Activated T-cell treated with anti-CD3 and anti-CD28 coated beads, Interleukin-2, amount 50 U/mL, for 4 hours (primary cell): ENCODE measurements around the gene EFR3B. TPM values are rescaled to one million over a fixed set of nuclear protein-coding genes. Genes with fewer than 3 reads are reported as not detected.
"Not testable (repeated sequence)": the region's sequence is repeated elsewhere in the genome, so short reads cannot be mapped to it uniquely, and the experiment has no call there.

ENCODE experiments used
- ATAC-seq, 2 donors: fragments of 200-7000 bp; cut with Tn5 transposase; one replicate each; pipeline ENCODE4 v1.10.0; 2021
- DNase-seq: peaks from one replicate; pipeline ENCODE4 v3.0.0-alpha.2; 2020
- H3K27me3 Mint-ChIP-seq: one replicate; pipeline ENCODE4 v1.8.0; 2021; ENCODE audit warnings: low read depth, mixed read lengths
- H3K36me3 Mint-ChIP-seq: one replicate; pipeline ENCODE4 v1.8.0; 2022; ENCODE audit warnings: mixed read lengths; ENCODE audit not compliant: insufficient read depth
- H3K4me1 Mint-ChIP-seq: one replicate; pipeline ENCODE4 v1.8.0; 2021; ENCODE audit warnings: low read depth, mixed read lengths
- H3K4me3 Mint-ChIP-seq: one replicate; pipeline ENCODE4 v1.8.0; 2021; ENCODE audit warnings: mild to moderate bottlenecking, moderate library complexity, mixed read lengths
- H3K9me3 Mint-ChIP-seq: one replicate; pipeline ENCODE4 v1.8.0; 2021; ENCODE audit warnings: mixed read lengths
- total RNA-seq, 3 donors: library from RNA; stranded (reverse); gene quantifications; one replicate each; pipeline ENCODE4 v1.2.1, GENCODE V29; 2021

Gene EFR3B
- total RNA-seq: under 1 TPM; 0.37 to 0.56 (median 0.54) TPM

GRCh38 chr2:25041928-25042320, at the start of gene EFR3B:
Gene EFR3B, plus strand, starts transcription at chr2:25042076. Its CDS starts 237 bp downstream, at chr2:25042313.
- peak; percentile 85 for DNase-seq
- Mint-ChIP-seq H3K27me3 (peaks cover 37% of the 10 kb centered on the region), H3K36me3 (no peaks in the 10 kb centered on the region), H3K9me3 (no peaks in the 10 kb centered on the region), H3K4me1 (peaks cover 24% of the 10 kb centered on the region), H3K4me3 (peak within 1 kb of the TSS; percentile 81)
- ATAC-seq: peak; percentile 93 to 94

DNA sequence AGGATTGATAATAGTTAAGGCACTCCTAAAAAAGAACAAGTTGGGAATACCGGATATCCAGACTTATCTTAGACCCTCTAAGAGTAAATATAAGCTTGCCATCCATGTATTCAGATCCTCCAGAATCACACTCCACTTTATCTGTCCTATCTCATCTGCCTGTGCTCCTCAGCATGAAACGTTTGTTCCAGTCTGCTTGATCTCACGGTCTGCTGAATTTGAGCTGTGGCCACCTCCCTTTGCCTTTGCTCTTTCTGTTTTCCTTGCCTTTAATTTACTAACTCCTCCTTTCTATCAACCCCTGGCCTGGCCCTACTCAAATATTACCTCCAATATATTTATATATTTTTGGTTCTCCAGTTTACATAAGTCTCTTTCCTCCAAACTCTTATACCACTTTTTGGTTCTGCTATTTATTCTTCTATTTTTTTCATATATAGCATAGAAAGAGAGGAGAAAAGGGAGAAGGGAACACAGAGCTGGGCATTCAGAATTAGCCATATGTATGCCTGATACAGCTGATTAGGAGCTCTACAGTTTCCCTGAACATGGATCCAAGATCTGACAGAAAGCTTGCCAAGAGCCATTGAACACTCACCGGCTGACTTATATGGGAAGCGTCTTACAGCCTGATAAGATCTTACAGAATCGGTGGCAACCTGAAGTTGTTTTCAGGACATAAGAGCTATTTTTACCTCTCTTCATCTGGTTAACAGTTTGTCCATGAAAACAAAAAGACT, 48.3 kb upstream of the EFR3B start:
- H3K27me3 Mint-ChIP-seq: peaks cover 20% of the 10 kb centered on the region
- no peak for DNase-seq
- H3K4me3 Mint-ChIP-seq: no peak overlapping the region
- no peaks in the 10 kb centered on the region for H3K4me1 Mint-ChIP-seq
- no peaks in the 10 kb centered on the region for H3K9me3 Mint-ChIP-seq
- H3K36me3 Mint-ChIP-seq: no peaks in the 10 kb centered on the region
- no peak for ATAC-seq

DNA sequence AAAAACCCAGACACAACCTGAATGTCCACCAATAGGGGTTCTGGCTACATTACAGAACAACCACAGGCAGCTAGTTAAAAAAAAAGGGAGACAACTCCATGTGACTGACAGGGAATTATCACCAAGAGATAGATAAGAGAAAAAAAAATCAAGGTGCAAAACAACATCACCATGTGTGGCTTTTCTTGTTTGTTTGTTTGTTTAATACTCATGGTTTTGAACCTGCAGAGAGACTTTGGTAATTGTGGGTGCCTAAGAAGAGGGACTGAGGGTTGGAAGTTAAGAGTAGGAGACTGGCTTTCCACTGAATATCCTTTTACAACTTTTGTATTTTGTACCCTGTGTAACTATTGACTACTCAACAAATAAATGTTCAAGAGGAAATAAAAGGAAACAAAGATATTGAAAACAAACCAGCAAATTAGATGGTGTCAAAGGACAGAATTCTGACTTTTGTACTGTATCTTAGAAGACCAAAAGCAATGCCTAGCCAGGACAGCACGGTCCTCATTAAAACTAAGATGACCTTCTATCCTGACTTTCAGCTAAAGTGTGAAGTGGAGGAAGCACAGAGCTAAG, 47.6 kb upstream of the EFR3B start:
- H3K4me1 Mint-ChIP-seq: no peaks in the 10 kb centered on the region
- peaks cover 20% of the 10 kb centered on the region for H3K27me3 Mint-ChIP-seq
- ATAC-seq: no peak
- no peaks in the 10 kb centered on the region for H3K9me3 Mint-ChIP-seq
- no peak overlapping the region for H3K4me3 Mint-ChIP-seq
- no peaks in the 10 kb centered on the region for H3K36me3 Mint-ChIP-seq
- DNase-seq: no peak

DNA sequence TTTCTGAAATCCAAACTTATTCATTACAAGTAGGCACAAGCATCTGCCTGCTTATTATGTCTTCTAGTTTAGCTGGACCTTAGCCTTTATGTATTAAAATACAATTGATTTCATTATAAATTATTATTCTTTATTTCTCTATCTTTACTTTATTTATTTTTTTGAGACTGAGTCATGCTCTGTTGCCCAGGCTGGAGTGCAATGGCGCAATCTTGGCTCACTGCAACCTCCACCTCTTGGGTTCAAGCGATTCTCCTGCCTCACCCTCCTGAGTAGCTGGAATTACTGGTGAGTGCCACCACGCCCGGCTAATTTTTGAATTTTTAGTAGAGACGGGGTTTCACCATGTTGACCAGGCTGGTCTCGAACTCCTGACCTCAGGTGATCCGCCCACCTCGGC, 42.8 kb upstream of the EFR3B start:
- H3K4me3 Mint-ChIP-seq, ATAC-seq, DNase-seq, H3K36me3 Mint-ChIP-seq, H3K4me1 Mint-ChIP-seq, H3K27me3 Mint-ChIP-seq, H3K9me3 Mint-ChIP-seq: not testable (repeated sequence)

DNA sequence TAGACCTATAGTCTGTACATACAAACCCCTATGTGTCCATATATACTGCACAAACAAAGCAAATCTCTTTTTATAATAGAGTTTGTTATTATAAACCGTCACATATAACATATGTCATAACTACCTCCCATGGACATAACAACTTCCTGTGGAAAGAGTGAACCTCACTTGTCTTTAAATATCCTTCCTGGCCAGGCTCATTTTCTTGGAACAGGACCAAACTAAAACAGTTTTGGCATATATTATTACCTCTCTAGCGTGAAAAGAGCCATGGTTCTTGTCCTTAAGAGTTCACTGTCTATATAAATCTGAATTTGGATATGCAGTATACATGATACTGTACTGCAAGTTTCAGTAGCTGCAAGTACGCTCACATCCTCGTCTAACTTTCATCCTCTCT, 41.8 kb upstream of the EFR3B start:
- Mint-ChIP-seq H3K36me3 (no peaks in the 10 kb centered on the region), H3K4me1 (no peaks in the 10 kb centered on the region), H3K9me3 (no peaks in the 10 kb centered on the region), H3K27me3 (peaks cover 5% of the 10 kb centered on the region), H3K4me3 (no peak overlapping the region)
- no peak for DNase-seq
- ATAC-seq: no peak

- no peak for ATAC-seq
- Mint-ChIP-seq H3K36me3 (no peaks in the 10 kb centered on the region), H3K4me1 (no peaks in the 10 kb centered on the region), H3K4me3 (no peak overlapping the region), H3K9me3 (no peaks in the 10 kb centered on the region), H3K27me3 (peaks cover 5% of the 10 kb centered on the region)
- DNase-seq: no peak
These were observed 41.2 kb upstream of the EFR3B start for GRCh38 chr2:25000503-25001324.

DNA sequence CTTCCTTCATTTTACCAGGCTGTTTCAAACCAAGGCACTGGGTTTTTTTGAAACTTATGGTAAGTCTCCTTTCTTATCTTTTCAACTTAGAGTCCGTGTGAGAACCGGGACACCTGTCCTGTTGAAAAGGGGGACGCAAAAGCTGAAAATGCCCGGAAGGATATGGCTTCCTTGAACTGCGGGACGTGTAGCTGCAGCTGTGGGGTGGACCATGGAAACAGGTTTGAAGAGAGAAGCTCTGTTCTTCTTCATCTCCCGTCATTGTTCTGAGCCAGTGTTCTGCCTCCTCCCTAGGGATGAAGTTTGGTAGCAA, 40.6 kb upstream of the EFR3B start:
- DNase-seq (no peak), ATAC-seq (no peak)
- Mint-ChIP-seq H3K27me3 (peaks cover 5% of the 10 kb centered on the region), H3K9me3 (no peaks in the 10 kb centered on the region), H3K4me3 (no peak overlapping the region), H3K36me3 (no peaks in the 10 kb centered on the region), H3K4me1 (no peaks in the 10 kb centered on the region)

- ATAC-seq (no peak), DNase-seq (no peak)
- Mint-ChIP-seq H3K4me3 (no peak overlapping the region), H3K4me1 (no peaks in the 10 kb centered on the region), H3K27me3 (peaks cover 5% of the 10 kb centered on the region), H3K9me3 (no peaks in the 10 kb centered on the region), H3K36me3 (no peaks in the 10 kb centered on the region)
These were observed 39.8 kb upstream of the EFR3B start for GRCh38 chr2:25002066-25002465.

- no peak overlapping the region for H3K4me3 Mint-ChIP-seq
- H3K9me3 Mint-ChIP-seq: no peaks in the 10 kb centered on the region
- no peaks in the 10 kb centered on the region for H3K27me3 Mint-ChIP-seq
- H3K36me3 Mint-ChIP-seq: no peaks in the 10 kb centered on the region
- ATAC-seq (no peak), DNase-seq (no peak)
- H3K4me1 Mint-ChIP-seq: no peaks in the 10 kb centered on the region
These were observed 31.9 kb upstream of the EFR3B start for GRCh38 chr2:25009954-25010353.

DNA sequence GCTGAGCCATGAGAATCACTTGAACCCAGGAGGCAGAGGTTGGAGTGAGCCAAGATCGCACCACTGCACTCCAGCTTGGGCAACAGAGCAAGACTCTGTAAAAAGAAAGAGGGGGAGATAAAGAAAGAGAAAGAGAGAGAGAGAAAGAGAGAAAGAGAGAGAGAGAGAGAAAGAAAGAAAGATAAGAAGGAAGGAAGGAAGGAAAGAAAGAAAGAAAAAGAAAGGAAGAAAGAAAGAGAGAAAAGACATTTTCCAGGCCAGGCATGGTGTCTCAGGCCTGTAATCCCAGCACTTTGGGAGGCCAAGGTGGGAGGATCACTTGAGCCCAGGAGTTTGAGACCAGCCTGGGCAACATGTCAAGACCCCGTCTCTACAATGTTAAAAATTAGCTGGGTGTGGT, 30.5 kb upstream of the EFR3B start:
- not testable (repeated sequence) for H3K27me3 Mint-ChIP-seq, H3K9me3 Mint-ChIP-seq, H3K36me3 Mint-ChIP-seq, H3K4me1 Mint-ChIP-seq, ATAC-seq, DNase-seq, H3K4me3 Mint-ChIP-seq

DNA sequence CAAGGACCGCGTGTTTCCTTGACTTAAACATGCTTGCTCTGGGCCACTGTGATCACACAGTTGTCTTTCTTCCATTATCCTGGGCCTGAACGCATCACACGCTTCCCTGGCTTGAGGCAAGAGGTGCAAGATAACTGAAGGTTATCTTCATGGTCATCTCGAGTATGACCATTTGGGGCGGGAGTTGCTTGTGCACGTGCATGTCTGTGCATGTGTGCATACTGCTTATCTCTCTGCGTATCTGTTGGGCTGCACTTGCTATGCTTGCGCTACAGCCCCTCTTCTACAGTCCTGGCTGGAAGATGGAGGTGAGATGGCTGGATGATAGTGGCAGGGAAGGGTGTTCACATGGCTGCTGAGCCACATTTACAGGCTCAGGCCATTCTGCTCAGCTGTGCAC, 27.2 kb upstream of the EFR3B start:
- H3K4me1 Mint-ChIP-seq: no peaks in the 10 kb centered on the region
- no peaks in the 10 kb centered on the region for H3K27me3 Mint-ChIP-seq
- H3K4me3 Mint-ChIP-seq: no peak overlapping the region
- H3K36me3 Mint-ChIP-seq: no peaks in the 10 kb centered on the region
- DNase-seq (no peak), ATAC-seq (no peak)
- H3K9me3 Mint-ChIP-seq: no peaks in the 10 kb centered on the region

DNA sequence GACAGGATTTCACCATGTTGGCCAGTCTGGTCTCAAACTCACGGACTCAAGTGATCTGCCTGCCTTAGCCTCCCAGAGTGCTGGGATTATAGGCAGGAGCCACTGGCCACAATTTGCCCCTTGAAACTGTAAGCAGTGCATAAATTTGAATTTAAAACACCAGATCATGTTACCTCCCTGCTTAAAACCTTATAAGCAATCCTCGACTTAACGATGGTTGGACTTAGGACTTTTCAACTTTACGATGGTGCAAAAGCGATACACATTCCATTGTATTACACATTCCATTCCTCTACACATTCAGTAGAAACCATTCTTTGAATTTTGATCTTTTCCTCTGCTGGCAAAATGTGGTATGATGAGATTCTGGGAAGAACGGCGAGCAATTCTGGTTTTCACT, 23.2 kb upstream of the EFR3B start:
- Mint-ChIP-seq H3K4me1 (no peaks in the 10 kb centered on the region), H3K27me3 (peaks cover 9% of the 10 kb centered on the region), H3K4me3 (no peak overlapping the region), H3K36me3 (no peaks in the 10 kb centered on the region), H3K9me3 (no peaks in the 10 kb centered on the region)
- ATAC-seq (no peak), DNase-seq (no peak)

DNA sequence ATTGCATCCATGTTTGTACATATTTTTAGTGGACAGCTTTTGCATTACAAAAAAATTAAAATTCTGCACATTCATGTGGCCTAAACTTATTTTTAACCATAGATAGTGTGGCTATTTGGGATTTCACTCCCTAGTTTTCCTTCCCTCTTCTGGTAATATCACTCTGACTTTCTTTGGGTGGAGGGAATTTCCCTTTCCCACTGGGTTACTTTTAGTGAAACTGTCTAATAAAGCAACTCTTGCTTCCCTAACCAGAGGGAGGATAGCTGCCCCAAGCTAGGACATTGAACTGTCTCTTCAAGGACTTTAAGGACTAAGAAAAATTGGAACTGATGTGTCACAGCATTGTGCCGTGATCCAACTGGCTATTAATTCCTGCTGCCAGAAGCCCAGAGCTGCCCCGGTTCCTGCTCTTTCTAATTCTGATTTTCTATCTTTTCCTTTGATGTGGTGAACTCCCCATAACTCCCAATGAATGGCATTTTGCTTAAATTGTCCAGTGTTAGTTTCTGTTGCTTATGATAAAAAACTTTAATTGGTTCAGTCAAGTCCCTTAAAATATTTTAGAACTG, 20.0 kb upstream of the EFR3B start:
- DNase-seq (no peak), ATAC-seq (no peak)
- no peaks in the 10 kb centered on the region for H3K4me1 Mint-ChIP-seq
- no peaks in the 10 kb centered on the region for H3K36me3 Mint-ChIP-seq
- peaks cover 12% of the 10 kb centered on the region for H3K27me3 Mint-ChIP-seq
- no peaks in the 10 kb centered on the region for H3K9me3 Mint-ChIP-seq
- no peak overlapping the region for H3K4me3 Mint-ChIP-seq

DNA sequence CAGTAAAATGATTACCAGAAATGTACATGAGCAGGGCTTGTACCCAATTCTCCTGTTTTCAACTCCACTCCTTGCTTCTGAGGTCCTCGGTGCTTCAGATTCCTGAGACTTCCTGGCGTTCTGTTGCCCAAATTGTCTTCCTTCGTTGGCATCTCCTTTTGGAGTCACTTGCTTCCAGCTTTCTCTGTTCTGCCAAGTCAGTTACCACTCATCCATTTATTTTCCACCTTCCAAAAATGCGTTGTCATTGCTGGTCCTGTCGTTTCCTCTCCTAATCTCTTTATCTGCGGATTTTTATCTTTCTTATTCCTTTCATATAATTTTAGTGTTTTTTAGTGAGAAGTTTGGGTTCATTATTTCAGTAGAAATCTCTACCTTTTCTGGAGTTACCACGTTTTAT, 18.5 kb upstream of the EFR3B start:
- no peak for ATAC-seq
- H3K36me3 Mint-ChIP-seq: no peaks in the 10 kb centered on the region

More for the DNA sequence above, 18.5 kb upstream of the EFR3B start:
- peaks cover 12% of the 10 kb centered on the region for H3K27me3 Mint-ChIP-seq
- no peak overlapping the region for H3K4me3 Mint-ChIP-seq
- H3K9me3 Mint-ChIP-seq: no peaks in the 10 kb centered on the region
- no peak for DNase-seq
- no peaks in the 10 kb centered on the region for H3K4me1 Mint-ChIP-seq
